Limb (tissue), 2 donors: Measurements from ENCODE around the gene RTN4RL1.

Source experiments
- DNase-seq, 2 donors: peaks; one replicate each; pipeline ENCODE4 v3.0.0-alpha.2; 2016; ENCODE audit errors: extremely low spot score in 2 of 2

The RTN4RL1 gene

GRCh38 chr17:2025220-2025621, at the start of gene RTN4RL1:
Gene RTN4RL1 (minus strand): TSS chr17:2025334. CDS start chr17:2024865, 469 bp downstream.
- peak; percentile 55 to 80 for DNase-seq

- DNase-seq: no peak
Measured at GRCh38 chr17:2074919-2075318, 49.8 kb upstream of the RTN4RL1 start.

GRCh38 chr17:2071455-2072281, 46.5 kb upstream of the RTN4RL1 start:
- DNase-seq: peak; percentile 0 to 51

- no peak for DNase-seq
Measured at GRCh38 chr17:2071024-2071385, 45.9 kb upstream of the RTN4RL1 start.

- DNase-seq: peak in 1 of 2 donors; percentile 1
Measured at GRCh38 chr17:2070241-2071023, 45.3 kb upstream of the RTN4RL1 start.

GRCh38 chr17:2068519-2069051, 43.5 kb upstream of the RTN4RL1 start:
- peak in 1 of 2 donors; percentile 1 for DNase-seq

- no peak for DNase-seq
Measured at GRCh38 chr17:2068031-2068518, 42.9 kb upstream of the RTN4RL1 start.

- peak; percentile 4 to 43 for DNase-seq
Measured at GRCh38 chr17:2067608-2068024, 42.5 kb upstream of the RTN4RL1 start.

- DNase-seq: peak in 1 of 2 donors; percentile 0
Measured at GRCh38 chr17:2067048-2067561, 42.0 kb upstream of the RTN4RL1 start.

GRCh38 chr17:2065949-2066400, 40.8 kb upstream of the RTN4RL1 start:
- DNase-seq: no peak

- DNase-seq: peak; percentile 4 to 71
Measured at GRCh38 chr17:2064980-2065785, 40.0 kb upstream of the RTN4RL1 start.

GRCh38 chr17:2064520-2064971, 39.4 kb upstream of the RTN4RL1 start:
- peak in 1 of 2 donors; percentile 43 for DNase-seq

GRCh38 chr17:2064147-2064489, 39.0 kb upstream of the RTN4RL1 start:
- DNase-seq: peak in 1 of 2 donors; percentile 1

- DNase-seq: peak; percentile 1 to 51
Measured at GRCh38 chr17:2063261-2064146, 38.4 kb upstream of the RTN4RL1 start.

- peak; percentile 10 to 51 for DNase-seq
Measured at GRCh38 chr17:2062571-2063183, 37.5 kb upstream of the RTN4RL1 start.

- DNase-seq: peak in 1 of 2 donors; percentile 0
Measured at GRCh38 chr17:2061441-2061958, 36.4 kb upstream of the RTN4RL1 start.

- peak in 1 of 2 donors; percentile 1 for DNase-seq
Measured at GRCh38 chr17:2060681-2061440, 35.7 kb upstream of the RTN4RL1 start.

GRCh38 chr17:2060385-2060658, 35.2 kb upstream of the RTN4RL1 start:
- DNase-seq: peak in 1 of 2 donors; percentile 0
